BLaER1 treated with 17β-estradiol and CSF1 and Interleukin-3, amounts not matched to agents 10 nM and 100 nM (cell line): ENCODE measurements around the gene GPR18.

Source experiments
- H3K27ac ChIP-seq, 11 experiments: shearing (Covaris generic); formaldehyde crosslinking; 2 replicates each; pipeline ENCODE4 v1.8.1; 2022
- H3K27me3 ChIP-seq, 11 experiments: shearing (Covaris generic); formaldehyde crosslinking; 2 replicates each; pipeline ENCODE4 v1.8.1; 2022
- H3K36me3 ChIP-seq, 11 experiments: shearing (Covaris generic); formaldehyde crosslinking; 2 replicates each; pipeline ENCODE4 v1.8.1; 2022
- H3K4me1 ChIP-seq, 10 experiments: shearing (Covaris generic); formaldehyde crosslinking; 2 replicates each; pipeline ENCODE4 v1.8.1; 2022
- H3K4me2 ChIP-seq, 11 experiments: shearing (Covaris generic); formaldehyde crosslinking; 2 replicates each; pipeline ENCODE4 v1.8.1; 2022
- H3K4me3 ChIP-seq, 10 experiments: shearing (Covaris generic); formaldehyde crosslinking; 2 replicates each; pipeline ENCODE4 v1.8.1; 2022
- H3K9ac ChIP-seq, 11 experiments: shearing (Covaris generic); formaldehyde crosslinking; 2 replicates each; pipeline ENCODE4 v1.8.1; 2022
- H3K9me3 ChIP-seq, 11 experiments: shearing (Covaris generic); formaldehyde crosslinking; replicated peaks in 1 of 11; 2 replicates each; pipeline ENCODE4 v1.8.1; 2022
- H4K20me1 ChIP-seq, 11 experiments: shearing (Covaris generic); formaldehyde crosslinking; 2 replicates each; pipeline ENCODE4 v1.8.1; 2022
- Cebpa-rat ChIP-seq, 11 experiments: shearing (Covaris generic); IDR thresholded peaks; 2 replicates each; pipeline ENCODE4 v1.8.1; 2022

GPR18 gene

DNA sequence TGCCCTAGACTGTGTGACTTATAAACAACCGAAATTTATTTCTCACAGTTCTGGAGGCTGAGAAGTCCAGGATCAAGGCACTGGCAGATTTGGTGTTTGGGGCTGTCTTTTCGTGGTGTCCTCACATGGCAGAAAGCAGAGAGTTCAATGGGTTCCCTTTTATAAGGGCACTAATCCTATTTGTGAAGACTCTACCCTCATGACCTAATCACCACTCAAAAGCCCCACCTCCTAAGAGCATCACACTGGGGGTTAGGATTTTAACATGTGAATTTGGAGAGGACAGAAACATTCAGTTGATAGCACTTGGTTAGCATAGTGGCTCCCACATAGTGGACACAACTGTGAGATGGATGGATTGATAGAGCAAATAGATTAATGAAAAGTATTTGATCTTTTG is 21.5 kb upstream of the GPR18 start:
- peak overlapping the region; percentile 18 to 87 (median 81); a peak in 21 of 22 replicates for H3K27ac ChIP-seq
- H3K36me3 ChIP-seq: peaks cover 16 to 55% (median 40%) of the 10 kb centered on the region in 11 experiments
- H3K27me3 ChIP-seq: no peaks in the 10 kb centered on the region
- TF ChIP-seq Cebpa-rat (IDR thresholded peaks at IDR 0.05): no peak
- H3K9ac ChIP-seq: peak overlapping the region in 7 of 11 experiments; percentile 20 to 75 (median 45); a peak in 8 of 22 replicates
- peak overlapping the region in 1 of 10 experiments; percentile 6; a peak in 1 of 20 replicates for H3K4me3 ChIP-seq
- peaks cover 70 to 100% (median 98%) of the 10 kb centered on the region in 10 experiments for H3K4me1 ChIP-seq
- H4K20me1 ChIP-seq: peaks cover 0 to 5% (median 0%) of the 10 kb centered on the region in 11 experiments; a peak in 3 of 22 replicates
- H3K4me2 ChIP-seq: peak overlapping the region; percentile 4 to 92 (median 82); a peak in 21 of 22 replicates
- no peaks in the 10 kb centered on the region for H3K9me3 ChIP-seq

DNA sequence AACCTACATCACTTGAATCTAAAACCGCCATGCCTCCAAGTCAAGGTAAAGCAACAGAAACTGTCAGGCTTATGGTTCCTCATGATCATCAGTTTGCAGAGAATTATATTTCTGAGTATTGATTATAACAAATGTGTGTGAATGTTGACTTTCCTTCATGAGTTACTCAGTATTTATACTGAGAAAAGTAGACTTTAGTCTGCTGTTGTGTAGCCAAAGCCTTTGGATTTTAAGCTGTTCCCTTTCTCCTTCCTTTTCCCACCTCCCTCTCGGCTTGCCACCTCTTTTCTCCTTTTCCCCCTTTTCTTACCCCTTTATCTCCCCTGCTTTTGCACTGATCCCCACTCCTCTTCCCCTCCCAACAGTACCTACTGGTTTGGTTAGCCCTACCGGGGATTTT is 20.7 kb upstream of the GPR18 start:
- TF ChIP-seq Cebpa-rat (IDR thresholded peaks at IDR 0.05): no peak
- H3K4me2 ChIP-seq: peak overlapping the region in 8 of 11 experiments; percentile 11 to 92 (median 86); a peak in 15 of 22 replicates
- peak overlapping the region in 10 of 11 experiments; percentile 18 to 87 (median 81); a peak in 18 of 22 replicates for H3K27ac ChIP-seq
- H4K20me1 ChIP-seq: peaks cover 0 to 12% (median 0%) of the 10 kb centered on the region in 11 experiments; a peak in 3 of 22 replicates
- H3K27me3 ChIP-seq: no peaks in the 10 kb centered on the region
- H3K9me3 ChIP-seq: no peaks in the 10 kb centered on the region
- H3K4me3 ChIP-seq: no peak overlapping the region
- H3K36me3 ChIP-seq: peaks cover 19 to 55% (median 47%) of the 10 kb centered on the region in 11 experiments
- peaks cover 71 to 100% (median 96%) of the 10 kb centered on the region in 10 experiments for H3K4me1 ChIP-seq
- peak overlapping the region in 3 of 11 experiments; percentile 28 to 75 (median 35); a peak in 3 of 22 replicates for H3K9ac ChIP-seq

DNA sequence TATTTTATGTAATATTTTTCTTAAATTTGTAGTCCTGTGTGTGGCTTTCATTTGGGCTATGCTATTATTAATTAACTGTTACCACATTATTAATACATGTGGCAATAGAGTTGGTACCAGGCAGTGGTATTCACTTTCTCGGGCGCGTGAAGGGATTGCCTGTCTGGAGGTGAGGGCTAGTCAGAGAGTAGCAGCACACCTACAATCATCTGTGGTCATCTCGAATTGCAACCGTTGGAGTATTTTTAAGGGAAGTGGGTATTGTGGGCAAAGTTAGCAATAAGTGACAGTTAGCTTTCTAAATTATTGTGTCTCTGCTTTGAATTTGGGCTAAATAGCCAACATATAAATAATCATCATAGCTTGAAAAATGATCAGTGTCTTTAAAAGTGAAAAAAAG is 20.0 kb upstream of the GPR18 start:
- H3K4me2 ChIP-seq: peak overlapping the region; percentile 35 to 91 (median 74)

DNA sequence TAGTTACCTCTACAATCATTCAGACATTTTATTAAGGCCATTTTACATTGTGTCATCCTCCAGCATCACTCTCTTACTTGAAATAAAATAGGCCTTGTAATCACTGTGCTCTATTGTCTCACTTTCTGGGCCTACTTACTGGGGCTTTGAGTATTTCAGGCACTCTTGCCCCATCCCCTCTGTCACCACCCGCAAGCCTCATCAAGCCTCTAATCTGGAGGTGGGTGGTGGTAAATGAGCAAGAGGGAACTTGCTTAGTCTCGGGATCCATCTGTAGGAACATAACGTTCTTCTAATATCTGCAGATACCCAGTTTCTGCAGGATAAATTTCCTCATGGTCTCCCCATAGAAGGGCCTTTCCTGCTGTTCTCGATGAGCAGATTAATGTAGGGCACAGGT is 19.4 kb upstream of the GPR18 start:
- no peak overlapping the region for H3K4me3 ChIP-seq
- H4K20me1 ChIP-seq: peaks cover 0 to 12% (median 0%) of the 10 kb centered on the region in 11 experiments; a peak in 3 of 22 replicates
- H3K9ac ChIP-seq: peak overlapping the region in 1 of 11 experiments; percentile 3; a peak in 3 of 22 replicates
- peaks cover 20 to 62% (median 49%) of the 10 kb centered on the region in 11 experiments for H3K36me3 ChIP-seq
- peak overlapping the region; percentile 35 to 91 (median 74) for H3K4me2 ChIP-seq
- no peaks in the 10 kb centered on the region for H3K27me3 ChIP-seq
- peaks cover 1 to 3% (median 2%) of the 10 kb centered on the region in 11 experiments; a peak in 21 of 22 replicates for H3K9me3 ChIP-seq
- TF ChIP-seq Cebpa-rat (IDR thresholded peaks at IDR 0.05): no peak
- peak overlapping the region in 7 of 11 experiments; percentile 23 to 87 (median 81); a peak in 14 of 22 replicates for H3K27ac ChIP-seq
- peaks cover 59 to 88% (median 84%) of the 10 kb centered on the region in 10 experiments for H3K4me1 ChIP-seq

More for the DNA sequence above, 20.0 kb upstream of the GPR18 start:
- H3K27ac ChIP-seq: peak overlapping the region in 6 of 11 experiments; percentile 81 to 87 (median 82); a peak in 14 of 22 replicates
- no peaks in the 10 kb centered on the region; a peak in 1 of 22 replicates for H3K9me3 ChIP-seq
- peaks cover 19 to 58% (median 47%) of the 10 kb centered on the region in 11 experiments for H3K36me3 ChIP-seq
- H4K20me1 ChIP-seq: peaks cover 0 to 12% (median 0%) of the 10 kb centered on the region in 11 experiments; a peak in 3 of 22 replicates
- H3K9ac ChIP-seq: no peak overlapping the region; a peak in 1 of 22 replicates
- H3K27me3 ChIP-seq: no peaks in the 10 kb centered on the region
- TF ChIP-seq Cebpa-rat (IDR thresholded peaks at IDR 0.05): no peak
- peaks cover 64 to 94% (median 90%) of the 10 kb centered on the region in 10 experiments for H3K4me1 ChIP-seq
- H3K4me3 ChIP-seq: no peak overlapping the region

DNA sequence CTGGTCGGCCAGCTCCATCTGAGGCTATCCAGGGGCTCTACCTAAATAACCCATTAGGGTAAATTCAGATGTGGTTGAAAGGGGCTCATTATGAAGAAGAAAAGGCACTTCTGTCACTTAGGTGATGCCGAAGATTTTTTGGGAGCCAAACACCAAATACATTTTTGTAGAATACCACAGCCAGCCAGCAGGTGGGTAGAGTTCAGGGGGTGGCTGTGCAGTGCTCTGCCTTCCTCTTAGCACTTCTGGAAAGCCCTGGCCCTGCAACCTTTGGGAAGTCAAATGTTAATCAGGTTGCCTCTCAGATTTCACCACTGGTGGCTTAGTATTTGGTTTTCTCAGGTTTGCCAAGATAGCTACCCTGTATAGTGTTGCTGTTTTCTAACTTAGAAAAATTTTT is 18.5 kb upstream of the GPR18 start:
- Histone ChIP-seq H3K27ac (peak overlapping the region in 6 of 11 experiments; percentile 19 to 86 (median 63); a peak in 10 of 22 replicates), H3K4me1 (peaks cover 50 to 85% (median 76%) of the 10 kb centered on the region in 10 experiments), H3K36me3 (peaks cover 23 to 72% (median 58%) of the 10 kb centered on the region in 11 experiments), H3K27me3 (no peaks in the 10 kb centered on the region), H3K4me2 (peak overlapping the region in 6 of 11 experiments; percentile 70 to 91 (median 86); a peak in 11 of 22 replicates), H3K9ac (no peak overlapping the region), H4K20me1 (peaks cover 0 to 12% (median 0%) of the 10 kb centered on the region in 11 experiments; a peak in 3 of 22 replicates), H3K9me3 (peaks cover 8 to 11% (median 10%) of the 10 kb centered on the region in 11 experiments; a peak in 21 of 22 replicates), H3K4me3 (no peak overlapping the region)
- TF ChIP-seq Cebpa-rat (IDR thresholded peaks at IDR 0.05): no peak

DNA sequence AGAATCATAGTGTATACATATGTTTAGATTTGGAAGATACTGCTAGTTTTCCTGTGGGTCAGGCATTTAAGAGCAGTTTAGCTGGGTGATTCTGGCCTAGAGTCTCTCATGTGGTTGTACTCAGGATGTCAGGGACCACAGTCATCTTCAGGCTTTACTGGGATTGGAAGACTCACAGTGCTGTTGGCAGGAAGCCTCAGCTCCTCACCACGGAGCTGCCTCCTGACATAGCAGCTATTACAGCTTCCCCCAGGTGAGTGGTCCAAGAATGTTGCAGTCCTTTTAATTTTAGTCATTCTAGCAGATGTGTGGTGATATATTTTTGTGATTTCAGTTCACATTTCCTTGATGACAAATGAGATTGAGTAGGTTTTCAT is 16.9 kb upstream of the GPR18 start:
- H3K4me1 ChIP-seq: peaks cover 33 to 85% (median 73%) of the 10 kb centered on the region in 10 experiments
- H3K4me3 ChIP-seq: no peak overlapping the region
- H4K20me1 ChIP-seq: peaks cover 0 to 12% (median 0%) of the 10 kb centered on the region in 11 experiments; a peak in 2 of 22 replicates
- peak overlapping the region; percentile 7 to 85 (median 50); a peak in 20 of 22 replicates for H3K4me2 ChIP-seq
- H3K9me3 ChIP-seq: peaks cover 8 to 13% (median 10%) of the 10 kb centered on the region in 11 experiments; a peak in 21 of 22 replicates
- H3K27me3 ChIP-seq: no peaks in the 10 kb centered on the region
- peaks cover 23 to 71% (median 59%) of the 10 kb centered on the region in 11 experiments for H3K36me3 ChIP-seq
- peak overlapping the region in 4 of 11 experiments; percentile 3 to 22 (median 14); a peak in 2 of 22 replicates for H3K27ac ChIP-seq
- no peak for TF ChIP-seq Cebpa-rat (IDR thresholded peaks at IDR 0.05)
- H3K9ac ChIP-seq: no peak overlapping the region

DNA sequence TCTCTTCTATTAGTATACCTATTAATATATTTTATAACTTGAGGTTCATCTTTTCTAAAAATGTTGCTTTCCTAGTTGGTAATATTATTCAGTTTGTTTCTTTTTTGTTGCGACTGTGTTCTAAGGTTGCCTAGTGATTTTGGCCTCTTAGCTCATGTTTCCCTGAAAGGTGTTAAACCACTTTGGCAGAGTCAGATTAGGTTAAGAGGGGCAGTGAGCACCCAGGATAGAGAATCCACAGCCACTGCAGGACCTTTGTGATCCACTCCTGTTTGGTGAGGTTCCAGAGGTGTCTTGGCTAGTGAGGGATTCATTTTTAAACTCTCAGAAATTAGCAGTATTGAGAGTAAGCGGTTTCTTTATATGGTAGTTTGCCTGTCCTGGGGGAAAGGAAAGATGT is 14.9 kb upstream of the GPR18 start:
- no peak overlapping the region for H3K9ac ChIP-seq
- H4K20me1 ChIP-seq: peaks cover 0 to 12% (median 0%) of the 10 kb centered on the region in 11 experiments; a peak in 2 of 22 replicates
- no peak overlapping the region for H3K27ac ChIP-seq
- H3K4me1 ChIP-seq: peaks cover 34 to 82% (median 70%) of the 10 kb centered on the region in 10 experiments
- H3K27me3 ChIP-seq: no peaks in the 10 kb centered on the region
- peaks cover 8 to 13% (median 10%) of the 10 kb centered on the region in 11 experiments; a peak in 21 of 22 replicates for H3K9me3 ChIP-seq
- H3K4me3 ChIP-seq: no peak overlapping the region
- peaks cover 26 to 64% (median 51%) of the 10 kb centered on the region in 11 experiments for H3K36me3 ChIP-seq
- TF ChIP-seq Cebpa-rat (IDR thresholded peaks at IDR 0.05): no peak
- H3K4me2 ChIP-seq: no peak overlapping the region

DNA sequence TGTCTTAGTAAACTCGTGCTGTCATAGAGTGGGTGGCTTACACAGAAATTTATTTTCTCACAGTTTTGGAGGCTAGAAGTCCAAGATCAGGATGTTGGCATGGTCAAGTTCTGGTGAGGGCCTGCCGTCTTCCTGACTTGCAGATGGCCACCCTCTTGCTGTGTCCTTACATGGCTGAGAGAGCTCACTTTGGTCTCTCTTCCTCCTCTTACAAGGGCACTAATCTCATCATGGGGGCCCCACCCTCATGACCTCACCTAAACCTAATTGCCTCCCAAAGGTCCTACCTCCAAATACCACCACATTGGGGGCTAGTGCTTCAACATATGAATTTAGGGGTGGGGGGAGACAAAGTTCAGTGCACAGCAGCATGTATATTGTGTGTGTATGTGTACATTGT is 14.3 kb upstream of the GPR18 start:
- peaks cover 0 to 12% (median 0%) of the 10 kb centered on the region in 11 experiments; a peak in 3 of 22 replicates for H4K20me1 ChIP-seq
- H3K4me1 ChIP-seq: peaks cover 34 to 82% (median 70%) of the 10 kb centered on the region in 10 experiments
- no peaks in the 10 kb centered on the region for H3K27me3 ChIP-seq
- H3K36me3 ChIP-seq: peaks cover 32 to 71% (median 56%) of the 10 kb centered on the region in 11 experiments
- peaks cover 8 to 13% (median 10%) of the 10 kb centered on the region in 11 experiments; a peak in 21 of 22 replicates for H3K9me3 ChIP-seq
- peak overlapping the region in 1 of 11 experiments; percentile 76; a peak in 1 of 22 replicates for H3K4me2 ChIP-seq
- H3K27ac ChIP-seq: peak overlapping the region in 7 of 11 experiments; percentile 3 to 61 (median 34); a peak in 7 of 22 replicates
- no peak overlapping the region for H3K9ac ChIP-seq
- no peak overlapping the region for H3K4me3 ChIP-seq
- TF ChIP-seq Cebpa-rat (IDR thresholded peaks at IDR 0.05): no peak
